ENCODE results near the gene SERTM1.

The SERTM1 gene

DNA sequence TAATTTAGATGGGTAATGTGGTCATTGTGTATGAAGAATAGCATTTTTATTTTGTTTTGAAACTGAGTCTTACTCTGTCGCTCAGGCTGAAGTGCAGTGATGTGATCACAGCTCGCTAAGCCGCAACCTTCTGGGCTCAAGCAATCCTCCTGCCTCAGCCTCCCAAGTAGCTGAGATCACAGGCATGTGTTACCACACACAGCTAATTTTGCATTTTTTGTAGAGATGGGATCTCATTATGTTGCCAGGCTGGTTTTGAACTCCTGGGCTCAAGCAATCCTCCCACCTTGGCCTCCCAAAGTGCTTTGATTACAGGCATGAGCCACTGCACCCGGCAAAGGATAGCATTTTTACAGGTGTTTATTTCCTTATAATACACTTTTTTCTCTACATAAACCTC is 36.6 kb downstream of the SERTM1 start:
- no peak for DNase-seq (ENCODE audit: low read depth in 2 of 2)

DNA sequence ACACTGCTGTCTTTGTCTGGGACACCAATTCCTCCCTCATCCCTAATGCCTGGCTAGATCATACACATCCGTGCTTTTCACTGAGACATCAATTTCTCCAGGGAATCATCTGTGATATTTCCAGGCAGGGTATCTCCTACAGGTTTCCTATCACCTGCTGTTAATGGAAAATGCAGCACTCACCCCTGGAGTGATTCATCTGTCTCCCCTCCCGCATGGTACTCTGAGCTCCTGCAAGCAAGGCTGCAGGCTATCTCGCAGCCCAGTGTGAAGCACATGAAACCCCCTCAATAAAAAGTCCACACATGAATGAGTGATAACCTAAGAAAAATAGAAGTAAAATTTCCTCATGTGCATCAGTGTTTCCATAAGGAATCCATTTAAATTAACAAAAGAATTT is 38.5 kb downstream of the SERTM1 start:
- no peak for DNase-seq (ENCODE audit: low read depth in 2 of 2)

DNA sequence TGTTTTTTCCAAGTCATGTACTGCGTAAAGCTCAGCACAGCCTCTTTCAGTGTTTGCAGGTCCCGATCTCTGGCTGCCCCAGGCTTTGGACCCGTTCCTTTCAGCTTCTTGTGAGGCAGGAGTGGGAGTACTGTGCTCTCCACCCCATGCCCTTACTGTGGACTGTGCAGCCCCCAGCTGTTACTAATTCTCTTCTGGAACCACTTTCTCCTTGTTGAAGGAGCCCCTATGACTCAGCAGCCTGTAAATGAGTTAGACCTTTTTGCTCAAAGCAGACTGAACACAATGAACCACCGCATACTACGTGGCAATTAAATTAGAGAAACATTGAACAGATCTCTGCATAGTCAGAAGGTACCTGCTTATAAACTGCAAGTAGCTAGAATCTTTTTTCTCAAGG is 39.0 kb downstream of the SERTM1 start:
- DNase-seq (ENCODE audit: low read depth in 2 of 2): no peak

DNA sequence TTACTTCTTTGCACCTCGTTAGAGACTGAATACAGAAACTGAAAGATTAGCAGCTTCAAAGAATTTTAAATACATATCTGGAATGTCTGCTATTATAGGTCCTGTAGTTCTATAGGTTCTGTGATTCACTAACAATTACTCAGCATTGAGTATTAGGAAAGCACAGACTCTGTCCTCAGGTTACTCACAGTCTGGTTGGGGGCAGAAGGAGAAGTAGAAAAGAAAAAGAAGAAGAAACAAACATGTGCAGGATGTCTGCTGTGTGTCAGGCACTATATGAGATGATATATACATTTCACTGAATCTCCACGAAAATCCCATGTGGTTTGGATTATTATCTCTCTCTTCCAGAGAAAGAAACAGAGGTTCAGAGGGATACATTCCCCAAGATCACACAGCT is 40.1 kb downstream of the SERTM1 start:
- no peak for DNase-seq (ENCODE audit: low read depth in 2 of 2)

DNA sequence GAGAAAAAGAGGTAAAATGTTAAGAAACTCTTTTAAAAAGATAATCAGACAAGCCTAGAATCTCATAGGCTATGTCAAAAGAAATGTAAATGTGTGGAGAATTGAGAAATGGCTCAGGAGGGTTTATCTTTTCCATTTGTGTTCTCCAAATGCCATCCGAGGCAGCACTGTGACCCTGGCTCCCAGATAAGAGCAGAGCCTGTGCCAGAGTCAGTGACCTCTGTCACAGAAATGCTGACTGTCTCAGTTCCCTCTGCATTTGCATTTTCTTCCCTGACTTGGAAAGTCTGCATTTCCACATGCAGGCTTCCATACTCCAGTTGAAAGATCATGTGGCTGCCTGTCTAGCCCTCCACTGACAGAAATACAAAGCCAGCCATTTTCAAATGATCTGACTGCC is 42.0 kb downstream of the SERTM1 start:
- DNase-seq (ENCODE audit: low read depth in 2 of 2): no peak

DNA sequence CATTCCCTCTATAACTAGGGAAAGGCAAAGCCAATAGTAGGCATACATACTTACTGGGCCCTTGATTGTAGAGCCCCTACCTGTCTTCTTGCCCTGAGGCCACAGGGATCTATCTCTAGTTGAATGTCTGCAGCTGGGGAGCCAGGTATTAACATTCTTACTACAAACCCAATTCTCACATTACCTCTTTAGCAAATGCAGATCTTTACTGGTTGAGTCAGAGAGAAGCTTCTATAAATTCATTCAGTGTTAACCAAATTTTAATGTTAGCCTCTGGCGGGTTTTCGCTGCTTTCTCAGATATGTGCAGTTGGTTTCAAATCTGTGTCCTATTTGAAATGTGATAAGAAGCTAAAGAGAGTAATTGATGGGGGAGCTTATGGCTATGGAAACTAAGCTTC is 43.2 kb downstream of the SERTM1 start:
- no peak for DNase-seq (ENCODE audit: low read depth in 2 of 2)

DNA sequence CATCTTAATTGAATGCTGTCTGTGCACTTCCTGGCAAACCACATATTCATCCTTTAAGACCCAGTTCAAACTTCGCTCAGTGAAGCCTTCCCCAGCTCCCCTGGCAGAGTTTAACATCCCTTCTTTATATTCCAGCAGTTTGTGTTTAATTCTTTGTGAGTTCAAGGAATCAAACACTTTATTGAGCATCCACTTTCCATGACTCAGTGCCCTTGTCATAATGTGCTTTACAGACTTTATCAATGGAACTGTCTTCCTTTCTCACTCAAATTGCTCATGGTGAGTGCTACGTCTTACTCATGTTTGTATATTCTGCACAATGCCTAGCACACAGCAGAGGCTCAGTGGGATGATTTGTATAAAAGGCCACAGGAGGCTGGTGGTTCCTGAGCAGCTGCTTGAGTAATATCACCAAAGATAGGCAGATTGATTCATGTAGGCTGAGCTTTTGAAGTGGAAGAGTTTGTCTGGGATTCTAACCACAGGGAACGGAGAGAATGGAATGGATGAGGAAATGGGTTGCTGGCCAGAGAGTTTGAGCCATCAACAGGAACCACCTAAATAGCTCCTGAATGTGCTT is 44.2 kb downstream of the SERTM1 start:
- no peak for DNase-seq (ENCODE audit: low read depth in 2 of 2)

DNA sequence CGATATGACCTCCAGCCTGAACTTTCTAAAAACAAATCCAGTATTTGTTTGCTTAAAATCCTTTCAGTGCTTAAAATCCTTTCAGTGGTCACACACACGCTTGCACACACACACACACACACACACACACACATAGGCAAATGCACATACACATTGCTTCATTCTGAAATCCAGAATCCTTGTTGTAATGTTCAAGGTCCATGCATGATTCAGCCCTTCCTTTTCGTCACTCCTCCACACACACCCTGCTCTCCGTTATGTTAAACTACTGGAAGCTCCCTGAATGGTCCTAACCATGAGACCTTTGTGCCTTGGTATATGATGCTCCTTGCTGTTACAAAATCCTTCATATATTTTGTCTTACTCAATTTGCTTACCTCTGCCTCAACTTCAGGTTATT is 44.9 kb downstream of the SERTM1 start:
- DNase-seq (ENCODE audit: low read depth in 2 of 2): no peak

DNA sequence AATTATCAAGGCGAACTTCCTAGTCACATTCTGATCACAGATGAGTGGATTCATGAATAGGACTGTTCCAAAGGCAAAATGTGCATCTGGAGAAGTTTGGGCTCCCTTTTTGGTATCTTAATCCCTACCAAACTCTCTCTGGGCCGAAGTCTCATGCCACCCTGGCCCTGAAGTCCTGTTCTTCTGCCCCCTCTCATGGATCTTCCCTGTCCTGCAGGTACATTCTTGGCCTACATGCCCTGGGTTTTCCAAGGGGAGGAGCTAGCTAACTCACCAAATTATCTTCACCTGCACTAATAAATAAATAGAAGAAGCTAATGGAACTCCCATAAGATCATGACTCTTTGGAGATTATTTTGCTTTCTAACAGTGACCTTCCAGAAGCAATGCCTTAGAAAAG is 50.3 kb downstream of the SERTM1 start:
- DNase-seq (ENCODE audit: low read depth in 2 of 2): no peak

DNA sequence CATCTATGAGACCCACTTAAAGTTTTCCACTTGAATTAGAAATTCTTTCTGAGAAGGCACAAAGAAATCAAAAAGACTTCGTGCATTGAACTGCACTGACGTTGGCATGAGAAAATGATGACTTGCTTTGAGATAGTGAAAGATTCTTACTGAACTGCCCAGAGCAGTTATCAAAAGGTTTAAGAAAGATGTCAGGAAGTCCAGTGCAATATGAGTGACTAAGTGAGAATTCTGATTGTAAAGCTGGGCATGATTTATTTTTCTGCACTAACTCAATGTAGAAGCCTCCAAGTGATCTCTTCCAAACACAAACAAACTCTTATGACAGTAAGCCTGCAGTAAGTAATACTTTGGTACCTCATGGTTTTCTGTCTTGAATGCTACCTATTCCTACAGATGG is 52.1 kb downstream of the SERTM1 start:
- no peak for DNase-seq (ENCODE audit: low read depth in 2 of 2)

DNA sequence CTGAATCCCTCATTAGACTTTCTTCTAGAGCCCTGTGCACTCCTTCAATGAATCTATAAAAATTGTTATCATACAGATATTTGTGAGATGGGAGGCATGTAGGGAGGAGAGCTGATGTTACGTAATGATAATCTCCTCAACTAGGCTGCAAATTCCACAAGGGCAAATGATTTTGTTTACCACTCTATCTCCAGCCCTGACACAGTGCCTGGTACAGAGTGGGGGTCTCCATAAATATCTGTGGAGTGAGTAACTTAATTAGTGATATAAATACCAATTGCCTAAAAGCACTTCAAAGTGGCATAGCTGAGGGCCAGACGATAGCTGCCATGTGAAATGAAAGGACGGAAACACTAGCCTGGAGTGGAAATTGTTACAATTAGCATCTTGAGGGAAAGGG is 54.2 kb downstream of the SERTM1 start:
- DNase-seq (ENCODE audit: low read depth in 2 of 2): no peak

DNA sequence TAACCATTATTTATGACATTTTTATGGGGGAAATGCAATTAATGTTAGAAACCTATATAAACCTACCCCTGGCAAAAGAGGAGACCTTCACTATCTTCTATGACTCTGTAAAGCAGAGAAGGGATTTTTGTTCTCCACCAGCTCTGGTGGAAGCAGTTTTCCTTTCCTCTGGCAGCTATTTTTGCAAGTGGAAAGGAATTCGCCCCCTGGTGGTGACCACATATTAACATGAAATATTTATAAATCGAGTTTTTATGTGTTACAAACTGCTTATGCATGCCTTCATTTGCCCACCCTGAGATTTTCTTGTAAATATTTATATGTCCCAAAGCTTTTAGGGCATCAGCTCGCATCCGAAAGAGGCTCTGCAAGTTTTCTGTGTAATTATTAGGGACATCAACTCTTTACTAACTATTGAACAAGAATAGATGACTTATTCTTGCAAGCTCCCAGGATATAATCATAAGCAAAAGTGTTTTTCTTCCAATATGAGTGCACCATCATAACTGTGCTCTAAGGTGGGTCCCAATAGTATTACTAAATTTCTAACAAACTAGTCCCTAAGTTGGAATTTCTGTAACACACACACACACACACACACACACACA is 62.4 kb downstream of the SERTM1 start:
- peak; percentile 3 to 12 for DNase-seq (ENCODE audit: low read depth in 2 of 2)

DNA sequence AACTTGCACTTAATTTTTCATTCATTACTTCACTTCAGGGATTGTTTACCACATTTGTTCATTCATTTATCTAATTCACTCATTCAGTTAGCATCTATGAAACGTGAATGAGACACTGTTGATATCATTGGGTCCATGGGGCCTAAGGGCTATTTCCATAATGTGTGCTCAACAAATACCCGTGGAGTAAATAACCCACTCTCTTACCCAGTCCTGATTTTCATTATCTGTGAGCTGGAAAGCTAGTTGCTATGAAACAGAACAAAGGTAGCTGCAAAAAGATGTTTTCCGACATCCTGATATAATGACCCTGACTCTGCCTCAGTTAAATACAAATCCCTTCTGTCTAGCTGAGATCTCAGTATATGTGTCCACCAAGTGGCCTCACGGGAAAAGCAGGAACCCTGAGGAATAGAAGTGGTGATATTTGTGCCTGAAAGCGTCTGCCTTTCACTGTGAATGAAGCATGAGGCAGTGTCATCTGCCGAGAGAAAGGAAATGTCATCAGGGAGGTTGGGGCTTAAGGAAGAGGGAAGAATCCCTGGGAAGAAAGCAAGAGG is 63.8 kb downstream of the SERTM1 start:
- no peak for DNase-seq (ENCODE audit: low read depth in 2 of 2)

DNA sequence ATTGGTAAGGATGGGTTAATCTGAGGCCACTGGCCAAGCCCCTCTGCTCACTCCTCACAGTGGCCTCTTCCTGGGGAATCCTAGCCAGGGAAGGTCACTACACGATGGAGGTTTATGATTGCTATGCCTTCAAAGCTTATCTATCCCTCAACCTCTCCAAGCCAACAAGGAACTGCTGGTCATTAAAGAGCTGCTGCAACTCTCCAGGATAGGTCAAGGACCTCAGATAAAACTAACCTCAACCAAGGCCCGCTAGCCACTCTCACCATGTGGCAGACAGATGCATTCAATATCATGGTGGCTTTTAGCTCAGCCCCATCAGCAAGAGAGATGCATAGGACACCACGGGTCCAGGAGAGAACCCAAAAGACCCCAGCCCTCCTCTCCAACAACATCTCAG is 71.6 kb downstream of the SERTM1 start:
- no peak for DNase-seq (ENCODE audit: low read depth in 2 of 2)

DNA sequence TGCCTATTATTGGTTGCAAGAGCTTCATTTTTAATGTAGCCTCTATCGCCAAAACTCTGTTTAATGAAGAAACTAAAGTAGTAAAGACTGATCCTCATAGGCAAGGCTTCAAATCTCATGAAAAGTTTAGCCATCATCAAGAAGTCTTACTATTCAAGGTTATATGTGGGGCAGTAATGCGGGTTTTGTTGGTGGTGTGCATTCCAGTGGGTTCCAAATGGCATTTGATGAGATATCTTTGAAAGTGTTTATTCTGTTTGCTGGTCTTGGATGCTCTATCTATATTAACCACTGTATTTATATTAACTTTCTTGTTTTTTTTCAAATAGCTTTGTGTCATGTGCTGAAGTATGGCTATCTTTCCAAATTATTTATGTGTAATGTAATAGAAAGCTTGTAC is 72.2 kb downstream of the SERTM1 start:
- DNase-seq (ENCODE audit: low read depth in 2 of 2): no peak
